Cardiac fibroblast (primary cell): ENCODE results near the gene NAALADL2.

ENCODE experiments used
- DNase-seq, 2 donors: peaks; one replicate each; pipeline versions ENCODE4 v3.0.0 to v3.0.0-alpha.2; 2010; ENCODE audit warnings: low read depth in 2 of 2
- H3K4me3 ChIP-seq, 2 donors: replicated peaks in 1 of 2; 1 replicate in 1 of 2; 2 replicates in 1 of 2; pipeline ENCODE4 v1.5.1; 2011; ENCODE audit warnings: low read depth in 2 of 2, low read length in 2 of 2, mild to moderate bottlenecking in 2 of 2, moderate library complexity in 1 of 2
- TF ChIP-seq, protein P1 (sequence below): IDR thresholded peaks from one replicate; pipeline ENCODE4 v1.5.1; 2011; ENCODE audit warnings: low read depth, mild to moderate bottlenecking, low read length, inconsistent platforms

The NAALADL2 gene

DNA sequence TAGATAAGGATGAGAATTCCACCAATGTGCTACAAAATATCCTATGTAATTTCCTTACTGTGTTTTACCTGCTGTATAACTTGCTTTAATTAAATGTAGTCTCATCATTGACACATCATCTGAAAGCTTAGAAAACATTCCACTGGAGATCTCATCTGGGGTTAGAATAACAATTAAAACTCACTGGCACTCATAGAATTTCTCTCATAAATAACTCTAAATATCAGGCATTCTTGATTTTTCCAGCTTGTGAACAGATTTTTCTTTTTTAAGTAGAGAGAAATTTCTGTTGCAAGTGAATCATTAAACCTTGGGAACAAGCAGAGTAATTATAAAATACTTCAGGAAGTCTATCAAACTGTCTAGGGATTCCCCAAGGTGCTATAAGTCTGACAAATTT is 843.8 kb downstream of the NAALADL2 start:
- TF ChIP-seq, protein P1, sequence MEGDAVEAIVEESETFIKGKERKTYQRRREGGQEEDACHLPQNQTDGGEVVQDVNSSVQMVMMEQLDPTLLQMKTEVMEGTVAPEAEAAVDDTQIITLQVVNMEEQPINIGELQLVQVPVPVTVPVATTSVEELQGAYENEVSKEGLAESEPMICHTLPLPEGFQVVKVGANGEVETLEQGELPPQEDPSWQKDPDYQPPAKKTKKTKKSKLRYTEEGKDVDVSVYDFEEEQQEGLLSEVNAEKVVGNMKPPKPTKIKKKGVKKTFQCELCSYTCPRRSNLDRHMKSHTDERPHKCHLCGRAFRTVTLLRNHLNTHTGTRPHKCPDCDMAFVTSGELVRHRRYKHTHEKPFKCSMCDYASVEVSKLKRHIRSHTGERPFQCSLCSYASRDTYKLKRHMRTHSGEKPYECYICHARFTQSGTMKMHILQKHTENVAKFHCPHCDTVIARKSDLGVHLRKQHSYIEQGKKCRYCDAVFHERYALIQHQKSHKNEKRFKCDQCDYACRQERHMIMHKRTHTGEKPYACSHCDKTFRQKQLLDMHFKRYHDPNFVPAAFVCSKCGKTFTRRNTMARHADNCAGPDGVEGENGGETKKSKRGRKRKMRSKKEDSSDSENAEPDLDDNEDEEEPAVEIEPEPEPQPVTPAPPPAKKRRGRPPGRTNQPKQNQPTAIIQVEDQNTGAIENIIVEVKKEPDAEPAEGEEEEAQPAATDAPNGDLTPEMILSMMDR: no peak
- no peak overlapping the region for H3K4me3 ChIP-seq
- no peak for DNase-seq

DNA sequence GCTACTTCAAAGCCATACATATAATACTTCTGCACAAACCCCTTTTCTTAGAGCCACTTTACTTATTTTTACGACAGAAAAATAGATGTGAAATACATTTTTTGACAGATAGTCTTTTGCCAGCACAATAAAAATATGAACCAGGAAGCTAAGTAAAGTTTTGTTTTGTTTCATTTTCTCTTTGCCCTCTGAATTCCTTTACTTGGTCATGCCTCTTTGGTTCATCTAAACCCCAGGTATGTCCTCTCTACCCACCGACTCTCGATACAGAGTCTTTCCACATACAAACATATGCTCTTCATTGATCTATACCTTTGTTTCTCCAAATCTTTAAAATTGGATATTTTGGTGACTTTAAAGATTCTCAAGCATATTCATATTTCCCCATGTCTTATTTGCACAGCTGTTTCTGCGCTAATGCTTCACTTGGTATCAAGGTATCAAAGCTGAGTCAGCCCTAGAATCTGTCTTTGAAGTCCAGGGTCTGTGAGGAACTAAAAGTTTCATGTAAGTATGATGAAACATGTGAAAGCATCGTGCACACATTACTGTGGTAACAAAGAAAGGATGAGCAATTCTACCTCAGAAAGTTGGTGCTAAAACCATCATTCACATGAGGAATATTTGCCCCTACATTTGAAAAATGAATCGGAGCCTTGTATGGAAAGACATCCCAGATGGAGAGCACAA is 845.4 kb downstream of the NAALADL2 start:
- DNase-seq: no peak
- TF ChIP-seq, protein P1: no peak
- H3K4me3 ChIP-seq: no peak overlapping the region

DNA sequence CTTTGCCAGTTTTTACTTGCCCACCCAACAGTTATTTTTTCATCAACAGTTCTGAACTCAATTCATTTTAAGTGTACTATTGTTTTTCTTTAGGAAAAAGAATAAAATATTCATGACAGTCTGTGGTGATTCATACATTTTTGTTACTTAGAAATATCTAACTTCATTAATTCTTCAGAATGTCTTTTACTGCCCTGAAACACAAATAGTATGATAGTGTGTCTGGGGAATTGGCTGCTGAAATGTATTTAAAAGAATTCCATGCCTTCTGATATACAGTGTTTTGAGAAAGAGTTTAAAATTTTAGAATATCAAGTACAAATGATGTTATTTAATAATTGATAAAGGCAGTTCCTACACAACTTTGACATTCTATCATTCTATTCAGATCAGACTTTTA is 854.1 kb downstream of the NAALADL2 start:
- TF ChIP-seq, protein P1: no peak
- DNase-seq: peak in 1 of 2 donors; percentile 38
- no peak overlapping the region for H3K4me3 ChIP-seq

DNA sequence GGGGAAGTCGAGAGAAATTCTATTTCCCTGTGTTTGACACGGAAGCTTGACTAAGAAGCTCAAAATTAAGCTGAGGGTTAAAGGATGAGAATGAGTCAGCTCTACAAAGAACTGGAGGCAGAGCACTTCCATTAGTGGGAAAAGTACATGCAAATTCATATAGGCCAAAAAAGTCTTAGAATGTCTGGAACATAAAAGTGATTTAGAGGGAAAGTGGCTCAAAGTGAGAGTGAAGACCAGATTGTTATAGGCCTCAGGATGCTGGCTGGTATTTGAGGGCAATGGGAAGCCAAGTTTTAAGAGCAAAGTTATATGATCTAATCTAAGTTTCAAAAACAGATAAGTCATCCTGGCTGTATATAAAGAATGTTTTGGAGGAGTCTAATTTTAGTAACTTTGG is 857.3 kb downstream of the NAALADL2 start:
- no peak overlapping the region for H3K4me3 ChIP-seq
- TF ChIP-seq, protein P1: no peak
- DNase-seq: peak in 1 of 2 donors; percentile 40

DNA sequence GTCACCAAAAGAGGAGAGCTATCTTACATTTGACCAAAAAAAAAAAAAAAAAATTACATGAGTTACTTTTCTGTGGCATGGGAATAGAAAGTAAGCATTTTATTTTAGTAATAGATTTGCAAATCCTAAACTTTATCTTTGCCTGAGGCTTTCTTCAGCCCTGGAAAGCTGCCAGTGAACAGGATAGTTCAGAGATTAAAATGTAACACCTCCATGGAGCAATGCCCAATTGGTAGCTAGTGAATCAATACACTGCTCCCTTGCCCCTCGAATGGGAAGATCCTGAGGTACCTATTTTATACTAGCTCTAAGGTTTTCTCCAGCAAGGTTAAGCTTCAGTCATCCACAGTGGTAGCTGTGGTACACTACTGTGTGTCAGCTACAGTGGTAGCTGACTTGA is 867.1 kb downstream of the NAALADL2 start:
- no peak overlapping the region for H3K4me3 ChIP-seq
- TF ChIP-seq, protein P1: no peak
- no peak for DNase-seq

DNA sequence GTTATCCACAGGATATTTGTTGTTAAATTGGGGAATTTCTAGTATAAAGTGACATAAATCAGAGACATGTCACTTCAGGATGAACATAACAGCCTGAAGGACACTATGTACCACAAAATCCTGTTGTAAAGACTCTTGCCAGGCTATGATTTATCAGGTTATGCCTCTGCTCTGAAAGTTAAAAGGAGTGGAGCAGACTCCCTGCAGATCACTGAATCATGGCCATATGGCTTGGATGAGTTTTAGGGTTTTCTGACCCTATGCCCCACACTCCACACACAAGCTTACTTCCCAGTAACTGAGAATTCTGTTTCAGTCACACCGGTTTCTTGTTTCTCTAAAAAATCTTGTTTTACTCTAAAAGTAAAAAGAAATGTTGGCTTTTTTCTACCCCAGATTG is 869.4 kb downstream of the NAALADL2 start:
- H3K4me3 ChIP-seq: no peak overlapping the region
- DNase-seq: no peak
- TF ChIP-seq, protein P1: no peak

DNA sequence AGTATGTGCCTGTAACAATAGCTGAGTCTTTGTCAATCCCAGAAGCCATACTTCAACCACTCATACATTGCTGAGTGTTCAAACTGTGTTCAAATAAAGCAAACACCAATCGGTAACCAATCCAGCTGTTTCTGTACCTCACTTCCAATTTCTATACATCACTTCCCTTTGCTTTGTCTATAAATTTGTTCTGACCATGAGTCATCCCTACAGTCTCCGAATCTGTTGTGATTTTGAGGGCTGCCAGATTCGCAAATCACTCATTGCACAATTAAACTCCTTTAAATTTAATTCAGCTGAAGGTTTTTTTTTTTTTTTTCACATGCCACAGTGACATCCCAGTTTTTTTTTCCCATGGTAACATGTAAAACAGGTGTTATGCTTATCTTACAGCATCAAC is 870.3 kb downstream of the NAALADL2 start:
- DNase-seq: no peak
- no peak overlapping the region for H3K4me3 ChIP-seq
- TF ChIP-seq, protein P1: no peak
